Measurements from ENCODE around the gene NPNT.

The NPNT gene

GRCh38 chr4:105952591-105952990 lies 57.3 kb downstream of the NPNT start:
- no peak overlapping the region for H3K27ac ChIP-seq (ENCODE audit: low read length)
- H3K9ac ChIP-seq (ENCODE audit: low read length), result no peak overlapping the region
- no peaks in the 10 kb centered on the region for H3K36me3 ChIP-seq (ENCODE audit: control insufficient read depth, low read depth, low read length)
- H3K4me3 ChIP-seq (ENCODE audit: low read length), result no peak overlapping the region
- H3K27me3 ChIP-seq (ENCODE audit: control insufficient read depth, insufficient read depth, low read length), result no peaks in the 10 kb centered on the region
- H3K9me3 ChIP-seq (ENCODE audit: control insufficient read depth, low read depth, low read length), result no peaks in the 10 kb centered on the region
- peaks cover 3% of the 10 kb centered on the region for H3K4me1 ChIP-seq (ENCODE audit: control insufficient read depth, low read depth, low read length)

- Histone ChIP-seq H3K27me3 (ENCODE audit: control insufficient read depth, insufficient read depth, low read length) (no peaks in the 10 kb centered on the region), H3K9me3 (ENCODE audit: control insufficient read depth, low read depth, low read length) (no peaks in the 10 kb centered on the region), H3K4me3 (ENCODE audit: low read length) (no peak overlapping the region), H3K9ac (ENCODE audit: low read length) (no peak overlapping the region), H3K27ac (ENCODE audit: low read length) (no peak overlapping the region), H3K4me1 (ENCODE audit: control insufficient read depth, low read depth, low read length) (peaks cover 3% of the 10 kb centered on the region), H3K36me3 (ENCODE audit: control insufficient read depth, low read depth, low read length) (no peaks in the 10 kb centered on the region)
Measured at GRCh38 chr4:105956569-105956968, 61.3 kb downstream of the NPNT start.

GRCh38 chr4:105957680-105958079 lies 62.4 kb downstream of the NPNT start:
- H3K9ac ChIP-seq (ENCODE audit: low read length), result no peak overlapping the region
- no peak overlapping the region for H3K27ac ChIP-seq (ENCODE audit: low read length)
- H3K4me1 ChIP-seq (ENCODE audit: control insufficient read depth, low read depth, low read length), result peaks cover 3% of the 10 kb centered on the region
- no peaks in the 10 kb centered on the region for H3K9me3 ChIP-seq (ENCODE audit: control insufficient read depth, low read depth, low read length)
- no peak overlapping the region for H3K4me3 ChIP-seq (ENCODE audit: low read length)
- H3K27me3 ChIP-seq (ENCODE audit: control insufficient read depth, insufficient read depth, low read length), result no peaks in the 10 kb centered on the region
- H3K36me3 ChIP-seq (ENCODE audit: control insufficient read depth, low read depth, low read length), result no peaks in the 10 kb centered on the region

GRCh38 chr4:105963461-105964400 lies 68.5 kb downstream of the NPNT start:
- Histone ChIP-seq H3K36me3 (ENCODE audit: control insufficient read depth, low read depth, low read length) (no peaks in the 10 kb centered on the region), H3K4me3 (ENCODE audit: low read length) (no peak overlapping the region), H3K9ac (ENCODE audit: low read length) (no peak overlapping the region), H3K27me3 (ENCODE audit: control insufficient read depth, insufficient read depth, low read length) (no peaks in the 10 kb centered on the region), H3K9me3 (ENCODE audit: control insufficient read depth, low read depth, low read length) (no peaks in the 10 kb centered on the region), H3K4me1 (ENCODE audit: control insufficient read depth, low read depth, low read length) (peaks cover 16% of the 10 kb centered on the region), H3K27ac (ENCODE audit: low read length) (no peak overlapping the region)

GRCh38 chr4:105965183-105965800 lies 70.0 kb downstream of the NPNT start:
- Histone ChIP-seq H3K4me1 (ENCODE audit: control insufficient read depth, low read depth, low read length) (peaks cover 19% of the 10 kb centered on the region), H3K27me3 (ENCODE audit: control insufficient read depth, insufficient read depth, low read length) (no peaks in the 10 kb centered on the region), H3K36me3 (ENCODE audit: control insufficient read depth, low read depth, low read length) (no peaks in the 10 kb centered on the region), H3K4me3 (ENCODE audit: low read length) (no peak overlapping the region), H3K9ac (ENCODE audit: low read length) (no peak overlapping the region), H3K27ac (ENCODE audit: low read length) (no peak overlapping the region), H3K9me3 (ENCODE audit: control insufficient read depth, low read depth, low read length) (no peaks in the 10 kb centered on the region)

GRCh38 chr4:105966051-105966450 lies 70.8 kb downstream of the NPNT start:
- Histone ChIP-seq H3K4me3 (ENCODE audit: low read length) (no peak overlapping the region), H3K36me3 (ENCODE audit: control insufficient read depth, low read depth, low read length) (no peaks in the 10 kb centered on the region), H3K4me1 (ENCODE audit: control insufficient read depth, low read depth, low read length) (peaks cover 19% of the 10 kb centered on the region), H3K27me3 (ENCODE audit: control insufficient read depth, insufficient read depth, low read length) (no peaks in the 10 kb centered on the region), H3K27ac (ENCODE audit: low read length) (no peak overlapping the region), H3K9me3 (ENCODE audit: control insufficient read depth, low read depth, low read length) (no peaks in the 10 kb centered on the region), H3K9ac (ENCODE audit: low read length) (no peak overlapping the region)

GRCh38 chr4:105967058-105967658 lies 71.9 kb downstream of the NPNT start:
- Histone ChIP-seq H3K36me3 (ENCODE audit: control insufficient read depth, low read depth, low read length) (no peaks in the 10 kb centered on the region), H3K9me3 (ENCODE audit: control insufficient read depth, low read depth, low read length) (no peaks in the 10 kb centered on the region), H3K4me1 (ENCODE audit: control insufficient read depth, low read depth, low read length) (peaks cover 19% of the 10 kb centered on the region), H3K9ac (ENCODE audit: low read length) (no peak overlapping the region), H3K4me3 (ENCODE audit: low read length) (no peak overlapping the region), H3K27me3 (ENCODE audit: control insufficient read depth, insufficient read depth, low read length) (no peaks in the 10 kb centered on the region), H3K27ac (ENCODE audit: low read length) (no peak overlapping the region)

- H3K9me3 ChIP-seq (ENCODE audit: control insufficient read depth, low read depth, low read length), result no peaks in the 10 kb centered on the region
- H3K27me3 ChIP-seq (ENCODE audit: control insufficient read depth, insufficient read depth, low read length), result no peaks in the 10 kb centered on the region
- H3K36me3 ChIP-seq (ENCODE audit: control insufficient read depth, low read depth, low read length), result no peaks in the 10 kb centered on the region
- no peak overlapping the region for H3K4me3 ChIP-seq (ENCODE audit: low read length)
- H3K27ac ChIP-seq (ENCODE audit: low read length), result no peak overlapping the region
- H3K4me1 ChIP-seq (ENCODE audit: control insufficient read depth, low read depth, low read length), result peaks cover 35% of the 10 kb centered on the region
- H3K9ac ChIP-seq (ENCODE audit: low read length), result no peak overlapping the region
Measured at GRCh38 chr4:105969575-105969974, 74.3 kb downstream of the NPNT start.

- Histone ChIP-seq H3K4me1 (ENCODE audit: control insufficient read depth, low read depth, low read length) (peaks cover 35% of the 10 kb centered on the region), H3K36me3 (ENCODE audit: control insufficient read depth, low read depth, low read length) (no peaks in the 10 kb centered on the region), H3K9ac (ENCODE audit: low read length) (no peak overlapping the region), H3K27me3 (ENCODE audit: control insufficient read depth, insufficient read depth, low read length) (no peaks in the 10 kb centered on the region), H3K27ac (ENCODE audit: low read length) (no peak overlapping the region), H3K9me3 (ENCODE audit: control insufficient read depth, low read depth, low read length) (no peaks in the 10 kb centered on the region), H3K4me3 (ENCODE audit: low read length) (no peak overlapping the region)
Measured at GRCh38 chr4:105970371-105970770, 75.1 kb downstream of the NPNT start.

- H3K36me3 ChIP-seq (ENCODE audit: control insufficient read depth, low read depth, low read length), result no peaks in the 10 kb centered on the region
- no peaks in the 10 kb centered on the region for H3K27me3 ChIP-seq (ENCODE audit: control insufficient read depth, insufficient read depth, low read length)
- no peak overlapping the region for H3K27ac ChIP-seq (ENCODE audit: low read length)
- no peaks in the 10 kb centered on the region for H3K9me3 ChIP-seq (ENCODE audit: control insufficient read depth, low read depth, low read length)
- H3K4me1 ChIP-seq (ENCODE audit: control insufficient read depth, low read depth, low read length), result peaks cover 35% of the 10 kb centered on the region
- H3K4me3 ChIP-seq (ENCODE audit: low read length), result no peak overlapping the region
- no peak overlapping the region for H3K9ac ChIP-seq (ENCODE audit: low read length)
Measured at GRCh38 chr4:105971036-105971435, 75.8 kb downstream of the NPNT start.

GRCh38 chr4:105972946-105973621 lies 77.8 kb downstream of the NPNT start:
- H3K36me3 ChIP-seq (ENCODE audit: control insufficient read depth, low read depth, low read length), result no peaks in the 10 kb centered on the region
- no peak overlapping the region for H3K27ac ChIP-seq (ENCODE audit: low read length)
- H3K27me3 ChIP-seq (ENCODE audit: control insufficient read depth, insufficient read depth, low read length), result no peaks in the 10 kb centered on the region
- H3K4me3 ChIP-seq (ENCODE audit: low read length), result peak overlapping the region; percentile 5
- H3K9ac ChIP-seq (ENCODE audit: low read length), result no peak overlapping the region
- H3K4me1 ChIP-seq (ENCODE audit: control insufficient read depth, low read depth, low read length), result peaks cover 19% of the 10 kb centered on the region
- no peaks in the 10 kb centered on the region for H3K9me3 ChIP-seq (ENCODE audit: control insufficient read depth, low read depth, low read length)

Data from iPS-18a (cell line).